22Rv1 (cell line): ENCODE measurements around the gene REG4.

ENCODE experiments used
- H3K27ac ChIP-seq: fragments of 450-650 bp; 2 replicates; pipeline ENCODE4 v1.5.1; 2017
- CTCF ChIP-seq: fragments of 450-650 bp; IDR thresholded peaks from 2 replicates; pipeline ENCODE4 v1.5.1; 2017; ENCODE audit warnings: mild to moderate bottlenecking
- ZFX ChIP-seq: fragments of 450-650 bp; IDR thresholded peaks from 2 replicates; pipeline ENCODE4 v1.6.1; 2017; ENCODE audit warnings: antibody characterized with exemption, borderline replicate concordance

REG4 gene

GRCh38 chr1:119758584-119758983 lies 52.7 kb downstream of the REG4 start:
- no peak overlapping the region for H3K27ac ChIP-seq
- TF ChIP-seq ZFX (no peak), CTCF (no peak)

DNA sequence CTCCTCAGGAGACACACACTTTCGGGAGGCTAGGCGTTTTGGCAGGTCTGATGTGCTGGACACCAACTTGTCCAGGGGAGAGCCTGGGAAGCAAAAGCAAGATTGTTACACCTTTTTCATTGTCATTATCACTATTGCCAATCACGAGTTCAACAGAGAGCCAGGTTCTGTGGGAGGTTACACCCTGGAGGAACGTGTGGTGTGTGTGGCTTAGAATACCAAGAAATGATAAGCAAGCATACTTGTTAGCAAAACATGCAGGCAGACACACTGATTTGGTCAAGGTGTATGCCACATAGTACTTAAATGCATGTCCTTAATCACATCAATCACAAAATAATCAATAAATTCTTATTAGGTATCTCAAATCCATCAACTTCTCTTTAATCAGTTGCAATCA lies 58.7 kb downstream of the REG4 start:
- TF ChIP-seq ZFX (no peak), CTCF (no peak)
- no peak overlapping the region for H3K27ac ChIP-seq

- TF ChIP-seq ZFX, result no peak
- no peak for TF ChIP-seq CTCF
- H3K27ac ChIP-seq, result no peak overlapping the region
These were observed 63.2 kb downstream of the REG4 start for GRCh38 chr1:119748040-119748439.

GRCh38 chr1:119747451-119747850 lies 63.8 kb downstream of the REG4 start:
- TF ChIP-seq CTCF, result no peak
- TF ChIP-seq ZFX, result no peak
- H3K27ac ChIP-seq, result no peak overlapping the region

DNA sequence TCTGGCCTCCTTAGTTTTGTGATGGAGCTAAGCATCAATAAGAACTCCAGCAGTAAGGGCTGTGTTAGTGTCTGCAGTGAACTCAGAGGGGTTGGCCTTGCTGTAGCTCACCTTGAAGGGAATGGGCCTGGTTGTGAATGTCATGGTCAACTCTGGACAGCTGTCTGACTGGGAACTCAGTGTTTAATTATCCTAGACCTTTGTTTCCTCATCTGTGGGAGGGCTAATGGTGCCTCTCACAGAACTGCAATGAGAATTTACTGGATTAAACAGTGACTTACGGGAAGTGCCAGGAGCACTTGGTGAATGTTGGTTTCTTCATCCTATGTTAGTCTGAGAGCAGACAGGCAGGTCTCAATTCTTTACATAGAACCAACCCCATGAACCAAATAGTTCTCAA lies 66.2 kb downstream of the REG4 start:
- H3K27ac ChIP-seq, result no peak overlapping the region
- TF ChIP-seq ZFX, result no peak
- TF ChIP-seq CTCF, result no peak

- no peak overlapping the region for H3K27ac ChIP-seq
- TF ChIP-seq CTCF (no peak), ZFX (no peak)
These were observed 66.7 kb downstream of the REG4 start for GRCh38 chr1:119744598-119744942.
